Central memory CD4-positive, alpha-beta T cell (primary cell): ENCODE measurements around the gene WDR12.
"Not testable (repeated sequence)": the region's sequence is repeated elsewhere in the genome, so short reads cannot be mapped to it uniquely, and the experiment has no call there.

ENCODE experiments used
- DNase-seq: peaks from one replicate; pipeline ENCODE4 v3.0.0; 2022

Gene WDR12

DNA sequence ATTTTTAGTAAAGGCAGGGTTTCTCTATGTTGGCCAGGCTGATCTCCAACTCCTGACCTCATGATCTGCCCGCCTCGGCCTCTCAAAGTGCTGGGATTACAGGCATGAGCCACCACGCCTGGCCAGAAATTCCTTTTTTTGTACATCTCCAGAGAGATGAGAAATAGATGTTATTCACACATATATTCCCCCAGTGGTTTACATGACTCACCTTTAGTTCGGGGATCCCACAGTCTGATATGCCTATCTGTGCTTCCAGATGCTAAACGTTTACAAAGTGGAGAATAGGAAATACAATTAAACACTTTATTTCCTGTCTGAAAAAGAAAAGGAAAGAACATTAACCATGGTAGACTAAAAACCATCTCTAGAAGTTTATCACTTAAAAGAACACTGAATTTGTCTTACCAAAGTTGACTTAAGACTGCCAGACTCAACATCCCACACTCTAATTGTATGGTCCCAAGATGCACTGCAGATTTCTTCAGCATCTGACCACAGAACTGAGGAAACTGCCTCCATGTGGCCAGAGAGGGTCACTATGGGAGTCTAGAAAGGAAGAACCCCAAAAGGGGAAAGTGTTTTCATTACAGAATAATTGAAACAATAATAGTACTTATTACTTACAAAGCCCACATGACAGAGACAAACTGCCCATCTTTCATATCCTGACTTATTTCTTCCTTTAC is 27.3 kb downstream of the WDR12 start:
- no peak for DNase-seq

DNA sequence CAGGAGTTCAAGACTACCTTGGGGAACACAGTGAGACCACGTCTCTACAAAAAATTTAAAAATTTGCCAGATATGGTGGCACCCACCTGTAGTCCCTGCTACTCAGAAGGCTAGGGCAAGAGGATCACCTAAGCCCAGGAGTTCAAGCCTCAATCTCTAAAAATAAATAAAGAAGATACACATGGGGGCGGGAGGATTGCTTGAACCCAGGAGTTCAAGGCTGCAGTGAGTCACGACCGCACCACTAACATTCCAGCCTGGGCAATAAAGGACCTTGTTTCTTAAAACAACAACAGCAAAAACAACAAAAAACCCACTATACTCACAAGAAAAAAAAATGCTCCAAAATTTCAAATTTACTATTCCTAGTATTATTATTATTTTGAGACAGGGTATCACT is 29.9 kb downstream of the WDR12 start:
- DNase-seq: no peak

DNA sequence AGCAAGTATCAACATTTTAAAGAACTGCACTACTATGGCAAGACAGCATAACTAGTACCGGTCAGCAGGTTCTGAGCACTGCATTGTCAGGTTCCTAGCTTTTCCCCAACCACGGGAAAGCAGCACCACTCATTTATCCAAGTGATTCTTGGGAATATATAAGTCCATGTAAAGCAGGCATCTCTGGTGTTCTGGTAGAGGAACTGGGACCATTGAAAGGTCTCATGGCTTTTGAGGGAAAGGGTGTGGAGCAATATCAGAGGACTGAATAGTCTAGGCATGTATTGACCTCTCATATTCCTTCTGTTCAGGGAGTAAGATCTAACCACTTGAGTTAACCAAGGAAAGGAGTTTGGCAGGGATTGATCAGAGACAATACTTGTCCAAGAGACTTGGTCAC is 33.8 kb downstream of the WDR12 start:
- no peak for DNase-seq

DNA sequence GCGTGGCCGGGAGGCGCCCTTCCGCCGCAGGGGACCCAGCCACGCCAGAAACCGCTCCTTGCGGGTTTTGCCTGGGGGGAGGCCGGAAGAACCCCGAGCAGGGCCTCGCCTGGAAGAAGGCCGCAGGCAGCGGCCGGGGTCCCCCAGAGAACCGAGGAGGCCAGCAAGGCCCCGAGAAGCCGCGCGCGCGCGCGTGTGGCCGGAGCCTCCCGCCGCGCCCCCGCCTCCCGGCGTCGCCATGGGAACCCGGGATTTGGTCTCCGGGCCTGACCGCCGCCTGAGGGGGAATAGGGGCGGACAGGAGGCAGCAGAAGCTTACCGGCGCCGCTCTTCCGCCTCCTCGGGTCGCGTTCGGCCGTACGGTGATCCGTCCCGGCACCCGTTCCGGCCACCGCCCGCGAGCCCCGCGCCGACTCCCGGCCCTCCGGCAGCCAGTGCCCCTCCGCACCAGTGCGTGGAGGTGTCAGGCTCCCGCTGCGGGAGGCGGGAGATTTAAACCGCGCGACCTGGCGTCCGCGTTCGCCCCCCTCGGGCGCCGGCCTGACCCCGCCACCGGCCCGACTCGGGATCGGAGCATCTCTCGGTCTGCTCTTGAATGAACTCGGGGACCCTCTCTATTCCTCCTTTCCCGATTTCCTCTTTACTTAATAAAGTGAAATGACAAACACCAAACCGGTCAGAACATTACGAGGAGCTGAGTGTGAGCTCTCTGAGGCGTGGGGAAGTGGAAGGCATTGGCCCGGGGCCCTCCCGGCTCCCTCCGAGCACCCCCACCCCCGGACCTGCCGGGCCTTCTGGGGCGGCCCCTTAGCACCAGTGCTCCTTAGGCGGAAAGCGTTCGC is 40.0 kb downstream of the WDR12 start, which contains the start of gene ICA1L:
Gene ICA1L (minus strand): TSS at position 467 of the 842 bp plus-strand sequence. CDS start 42,757 bp downstream, outside the sequence.
- peak; percentile 38 for DNase-seq

DNA sequence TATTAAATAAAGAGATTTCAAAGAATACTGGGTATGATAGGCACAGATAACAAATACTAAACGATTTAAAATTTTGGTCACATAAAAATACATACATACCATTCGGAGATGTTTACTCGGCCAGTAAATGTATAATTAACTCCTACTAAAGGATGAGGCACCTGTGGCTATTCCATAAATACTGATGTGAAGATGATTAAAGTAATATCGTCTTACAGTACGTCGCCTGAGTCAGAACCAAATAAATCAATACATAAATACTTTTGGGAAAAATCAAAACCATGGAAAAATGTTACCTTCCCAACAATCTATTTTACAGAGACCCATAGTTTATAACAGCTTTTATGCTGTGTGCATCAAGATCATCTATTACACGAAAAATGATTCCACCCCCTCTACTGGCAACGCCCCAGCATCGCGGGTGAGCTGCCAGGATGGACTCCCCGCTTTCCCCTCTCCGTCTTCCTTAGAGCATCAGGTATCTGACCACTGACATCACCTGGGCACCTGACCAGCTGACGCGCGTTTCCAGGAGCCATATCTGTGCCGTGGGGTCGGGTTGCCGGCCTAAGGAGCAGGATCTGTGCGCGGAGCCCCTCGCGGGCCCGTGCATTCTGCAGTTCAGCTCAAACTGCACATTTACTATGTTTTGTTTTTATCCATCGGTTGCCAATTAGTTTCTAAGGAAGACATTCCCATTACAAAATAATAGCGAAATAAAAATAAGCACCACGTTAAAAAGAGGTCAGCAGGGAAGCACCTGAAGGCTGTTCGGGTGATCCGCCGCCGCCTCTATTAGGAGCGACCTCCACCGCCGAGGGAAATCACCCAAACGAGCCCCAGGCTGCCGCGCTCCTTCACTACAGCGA is 40.8 kb downstream of the WDR12 start:
- DNase-seq: peak; percentile 35

DNA sequence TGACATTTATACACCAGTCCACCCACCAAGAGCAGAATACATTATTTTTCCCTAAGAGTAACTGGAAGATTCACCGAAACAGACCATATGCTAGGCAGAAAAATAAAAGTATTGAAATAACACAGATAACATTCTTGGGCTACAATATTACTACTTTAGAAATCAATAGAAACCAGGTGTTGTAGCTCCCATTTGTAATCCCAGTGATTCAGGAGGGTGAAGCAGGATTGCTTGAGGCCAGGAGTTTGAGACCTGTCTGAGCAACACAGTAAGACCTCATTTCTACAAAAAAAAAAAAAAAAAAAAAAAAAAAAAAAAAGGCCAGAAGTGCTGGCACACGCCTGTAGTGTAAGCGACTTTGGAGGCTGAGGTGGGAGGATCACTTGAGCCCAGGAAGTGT is 49.5 kb downstream of the WDR12 start:
- DNase-seq: no peak

DNA sequence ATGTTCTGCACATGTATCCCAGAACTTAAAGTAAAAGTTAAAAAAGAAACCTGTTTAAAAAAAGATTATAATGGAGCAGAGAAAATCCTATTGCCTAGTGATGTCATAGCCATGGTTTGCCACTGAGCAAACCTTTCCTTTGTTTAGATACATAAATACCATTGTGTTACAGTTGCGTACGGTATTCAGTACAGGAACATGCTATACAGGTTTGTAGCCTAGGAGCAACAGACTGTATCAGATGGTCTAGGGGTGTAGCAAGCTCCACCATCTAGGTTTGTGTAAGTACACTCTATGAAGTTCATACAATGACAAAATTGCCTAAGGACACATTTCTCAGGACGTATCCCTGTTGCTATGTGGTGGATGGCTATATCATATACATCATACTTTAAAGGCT is 52.9 kb downstream of the WDR12 start:
- DNase-seq: no peak

DNA sequence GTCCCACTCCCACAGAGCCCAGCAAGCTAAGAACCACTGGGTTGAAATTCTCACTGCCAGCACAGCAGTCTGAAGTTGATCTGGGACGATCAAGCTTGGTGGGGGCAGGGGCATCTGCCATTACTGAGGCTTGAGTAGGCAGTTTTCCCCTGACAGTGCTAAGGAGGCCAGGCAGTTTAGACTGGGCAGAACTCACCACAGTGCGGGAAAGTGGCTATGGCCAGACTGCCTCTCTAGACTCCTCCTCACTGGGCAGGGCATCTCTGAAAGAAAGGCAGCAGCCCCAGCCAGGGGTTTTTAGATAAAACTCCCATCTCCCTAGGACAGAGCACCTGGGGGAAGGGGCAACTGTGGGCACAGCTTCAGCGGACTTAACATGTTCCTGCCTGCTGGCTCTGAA is 62.1 kb downstream of the WDR12 start:
- DNase-seq: not testable (repeated sequence)

DNA sequence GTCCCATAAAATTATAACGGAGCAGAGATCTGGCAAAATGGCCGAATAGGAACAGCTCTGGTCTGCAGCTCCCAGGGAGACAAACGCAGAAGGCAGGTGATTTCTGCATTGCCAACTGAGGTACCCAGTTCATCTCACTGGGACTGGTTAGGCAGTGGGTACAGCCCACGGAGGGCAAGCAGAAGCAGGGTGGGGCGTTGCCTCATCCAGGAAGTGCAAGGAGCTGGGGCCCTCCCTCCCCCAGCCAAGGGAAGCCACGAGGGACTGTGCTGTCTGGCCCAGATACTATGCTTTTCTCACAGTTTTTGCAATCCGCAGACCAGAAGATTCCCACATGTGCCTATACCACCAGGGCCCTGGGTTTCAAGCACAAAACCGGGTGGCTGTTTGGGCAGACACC is 62.7 kb downstream of the WDR12 start:
- DNase-seq: no peak

DNA sequence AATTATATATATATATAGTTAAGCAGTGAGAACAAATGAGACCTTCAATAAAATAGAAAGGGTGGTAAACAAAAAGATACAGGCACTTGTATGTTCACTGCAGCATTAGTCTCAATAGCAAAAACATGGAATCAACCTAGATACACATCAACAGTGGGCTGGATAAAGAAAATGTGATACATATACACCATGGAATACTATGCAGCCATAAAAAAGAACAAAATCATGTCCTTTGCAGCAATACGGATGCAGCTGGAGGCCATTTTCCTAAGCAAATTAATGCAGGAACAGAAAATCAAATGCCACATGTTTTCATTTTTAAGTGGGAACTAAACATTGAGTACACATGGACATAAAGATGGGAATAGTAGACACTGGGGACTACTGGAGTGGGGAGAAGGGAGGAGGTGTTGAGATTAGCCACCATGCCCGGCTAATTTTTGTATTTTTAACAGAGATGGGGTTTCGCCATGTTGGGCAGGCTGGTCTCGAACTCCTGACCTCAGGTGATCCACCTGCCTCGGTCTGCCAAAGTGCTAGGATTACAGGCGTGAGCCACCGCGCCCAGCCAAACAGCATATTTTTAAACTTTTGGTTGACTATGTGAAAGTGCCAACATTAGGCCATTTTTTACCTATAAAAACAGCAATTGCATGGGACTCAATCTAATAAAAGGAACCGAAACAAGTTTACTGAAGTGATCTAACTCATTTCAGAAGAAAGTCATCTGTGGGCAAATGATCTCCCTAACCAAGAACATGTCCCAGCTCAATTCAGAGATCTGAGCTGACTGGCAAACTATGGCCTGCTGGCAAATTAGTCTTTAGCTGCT is 63.6 kb downstream of the WDR12 start:
- DNase-seq: no peak

DNA sequence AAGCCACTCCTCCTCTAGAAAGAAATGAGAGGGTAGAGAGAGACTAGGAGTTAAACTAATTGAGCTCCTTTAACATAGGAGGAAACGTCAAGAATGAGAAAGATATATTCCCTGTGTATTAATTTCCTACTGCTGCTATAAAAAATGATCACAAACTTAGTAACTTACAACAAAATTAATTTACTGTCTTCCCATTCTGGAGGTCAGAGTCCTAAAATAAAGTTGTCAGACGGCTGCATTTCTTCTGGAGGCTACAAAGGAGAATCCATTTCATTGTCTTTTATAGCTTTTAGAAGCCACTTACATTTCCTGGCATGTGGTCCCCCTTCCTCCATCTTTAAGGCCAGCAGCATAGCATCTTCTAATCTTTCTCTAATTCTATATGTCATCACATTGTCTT is 66.8 kb downstream of the WDR12 start:
- no peak for DNase-seq

DNA sequence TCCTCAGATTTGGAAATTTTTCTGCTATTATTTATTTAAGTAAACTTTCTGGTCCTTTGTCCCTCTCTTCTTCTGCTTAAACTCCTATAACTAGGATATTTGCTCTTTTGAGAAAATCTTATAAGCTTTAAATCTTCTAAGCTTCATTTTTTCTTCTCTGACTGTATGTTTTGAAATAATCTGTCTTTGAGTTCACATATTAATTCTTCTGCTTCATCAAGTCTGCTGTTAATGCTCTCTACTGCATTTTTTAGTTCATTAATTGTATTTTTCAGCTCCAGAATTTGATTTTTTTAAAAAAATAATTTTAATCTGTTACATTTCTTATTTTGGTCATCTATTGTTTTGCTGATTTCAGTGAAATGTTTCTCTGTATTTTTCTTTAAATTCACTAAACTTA is 68.8 kb downstream of the WDR12 start:
- DNase-seq: no peak

DNA sequence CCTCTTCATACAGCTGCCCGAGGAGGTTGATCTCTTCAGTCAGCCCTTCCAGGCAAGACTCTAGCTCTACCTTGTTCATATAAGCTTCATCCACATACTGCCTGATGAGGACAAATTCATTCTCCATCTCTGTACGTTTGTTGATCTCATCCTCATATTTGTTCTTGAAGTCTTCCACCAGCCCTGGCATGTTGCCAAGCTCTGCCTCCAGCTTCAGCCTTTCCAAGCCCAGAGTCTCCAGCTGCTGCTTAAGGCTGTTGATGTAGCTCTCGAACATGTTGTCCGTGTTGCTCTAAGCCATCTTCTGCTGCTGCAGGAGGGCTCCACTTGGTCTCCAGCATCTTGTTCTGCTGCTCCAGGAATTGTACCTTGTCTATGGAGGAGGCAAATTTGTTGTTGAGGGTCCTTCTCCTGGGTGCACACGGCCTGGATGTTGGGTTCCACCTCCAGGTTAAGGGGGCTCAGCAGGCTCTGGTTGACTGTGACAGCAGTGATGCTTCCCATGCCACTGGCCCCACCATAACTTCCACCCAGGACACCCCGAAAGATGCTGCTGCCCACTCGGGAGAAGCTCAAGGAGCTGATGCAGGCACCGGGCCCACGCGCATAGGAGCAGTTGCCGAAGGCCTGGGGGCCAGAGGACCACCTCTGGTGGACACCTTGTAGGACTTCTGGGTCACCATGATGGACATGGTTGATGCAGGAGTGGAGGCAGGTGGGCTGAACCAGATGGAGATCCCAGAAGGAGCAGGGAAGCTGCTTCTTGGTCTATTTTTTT is 70.2 kb downstream of the WDR12 start:
- DNase-seq: no peak

DNA sequence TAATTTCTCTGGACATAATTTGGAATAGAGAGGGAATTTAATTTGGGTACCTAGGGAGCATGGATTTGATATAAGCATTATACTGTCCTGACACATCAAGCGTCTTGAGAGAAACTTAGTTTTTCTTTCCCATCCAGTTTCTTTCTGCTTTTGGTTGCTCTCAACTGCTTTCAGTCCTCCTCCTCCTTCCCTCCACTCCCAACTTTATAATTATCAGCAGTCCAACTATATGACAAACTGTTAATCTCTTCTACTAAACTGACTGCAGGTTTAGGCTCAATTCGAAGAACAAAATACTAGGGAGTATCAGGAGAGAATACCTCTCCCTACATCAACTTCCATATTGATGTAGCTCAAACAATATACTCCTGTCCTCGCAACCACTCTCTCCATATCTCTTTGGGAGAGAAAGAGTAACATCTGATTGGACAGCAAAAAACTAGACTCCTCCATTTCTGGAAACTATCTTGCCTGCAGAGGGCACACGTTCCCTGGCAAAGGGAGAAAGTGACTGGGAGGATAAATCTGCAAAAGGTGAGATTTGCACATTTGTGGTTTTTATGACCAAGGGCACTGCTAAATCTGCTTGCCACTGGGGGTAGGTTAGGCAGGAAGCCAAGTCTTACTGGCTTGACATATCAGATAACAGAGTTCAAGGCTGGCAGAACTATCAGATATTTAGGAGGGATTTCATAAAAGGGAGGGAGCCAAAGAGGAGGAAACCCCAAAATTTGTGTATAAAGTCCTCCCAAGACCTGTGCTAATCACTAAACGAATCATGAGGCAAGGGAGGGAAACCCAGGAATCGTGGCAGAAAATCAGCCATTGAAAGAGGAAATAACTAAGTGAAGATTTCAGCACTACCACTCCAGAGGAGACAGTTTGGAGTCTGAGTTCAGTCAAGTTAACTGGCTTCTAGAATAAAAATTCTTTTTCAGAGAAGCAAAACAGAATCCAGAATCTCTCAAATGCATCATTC is 79.9 kb downstream of the WDR12 start:
- DNase-seq: peak; percentile 28

DNA sequence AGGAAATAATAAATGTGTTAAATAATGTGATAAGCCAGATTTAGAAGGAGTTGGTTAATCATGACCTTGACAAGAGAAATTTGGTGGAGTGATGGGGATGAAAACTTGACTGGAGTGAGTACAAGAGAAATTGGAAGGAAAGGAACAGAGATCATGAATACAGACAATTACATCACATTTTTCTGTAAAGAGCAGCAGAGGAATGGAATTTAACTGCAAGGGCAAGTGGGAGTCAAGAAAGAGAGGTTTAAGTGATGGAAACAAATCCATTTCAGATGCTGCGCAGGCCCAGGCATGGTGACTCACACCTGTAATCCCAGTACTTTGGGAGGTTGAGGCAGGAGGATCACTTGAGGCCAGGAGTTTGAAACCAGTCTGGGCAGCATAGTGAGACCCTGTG is 86.6 kb downstream of the WDR12 start:
- no peak for DNase-seq
